Measurements from ENCODE around the gene SCYGR6.

GRCh38 chr2:227724394-227725039 is at the start of gene SCYGR6:
- TF ChIP-seq, protein P1, sequence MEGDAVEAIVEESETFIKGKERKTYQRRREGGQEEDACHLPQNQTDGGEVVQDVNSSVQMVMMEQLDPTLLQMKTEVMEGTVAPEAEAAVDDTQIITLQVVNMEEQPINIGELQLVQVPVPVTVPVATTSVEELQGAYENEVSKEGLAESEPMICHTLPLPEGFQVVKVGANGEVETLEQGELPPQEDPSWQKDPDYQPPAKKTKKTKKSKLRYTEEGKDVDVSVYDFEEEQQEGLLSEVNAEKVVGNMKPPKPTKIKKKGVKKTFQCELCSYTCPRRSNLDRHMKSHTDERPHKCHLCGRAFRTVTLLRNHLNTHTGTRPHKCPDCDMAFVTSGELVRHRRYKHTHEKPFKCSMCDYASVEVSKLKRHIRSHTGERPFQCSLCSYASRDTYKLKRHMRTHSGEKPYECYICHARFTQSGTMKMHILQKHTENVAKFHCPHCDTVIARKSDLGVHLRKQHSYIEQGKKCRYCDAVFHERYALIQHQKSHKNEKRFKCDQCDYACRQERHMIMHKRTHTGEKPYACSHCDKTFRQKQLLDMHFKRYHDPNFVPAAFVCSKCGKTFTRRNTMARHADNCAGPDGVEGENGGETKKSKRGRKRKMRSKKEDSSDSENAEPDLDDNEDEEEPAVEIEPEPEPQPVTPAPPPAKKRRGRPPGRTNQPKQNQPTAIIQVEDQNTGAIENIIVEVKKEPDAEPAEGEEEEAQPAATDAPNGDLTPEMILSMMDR (tag by site-specific recombination; IDR thresholded peaks at IDR 0.05): no peak
- TF ChIP-seq ZNF510 (tag by site-specific recombination; IDR thresholded peaks at IDR 0.05; ENCODE audit: insufficient replicate concordance) (no peak), ZNF10 (tag by site-specific recombination; IDR thresholded peaks at IDR 0.05) (no peak), ZNF792 (tag by site-specific recombination; IDR thresholded peaks at IDR 0.05) (no peak), PBX3 (CRISPR knock-in tag; IDR thresholded peaks at IDR 0.05) (no peak)
- TF ChIP-seq, protein P2, sequence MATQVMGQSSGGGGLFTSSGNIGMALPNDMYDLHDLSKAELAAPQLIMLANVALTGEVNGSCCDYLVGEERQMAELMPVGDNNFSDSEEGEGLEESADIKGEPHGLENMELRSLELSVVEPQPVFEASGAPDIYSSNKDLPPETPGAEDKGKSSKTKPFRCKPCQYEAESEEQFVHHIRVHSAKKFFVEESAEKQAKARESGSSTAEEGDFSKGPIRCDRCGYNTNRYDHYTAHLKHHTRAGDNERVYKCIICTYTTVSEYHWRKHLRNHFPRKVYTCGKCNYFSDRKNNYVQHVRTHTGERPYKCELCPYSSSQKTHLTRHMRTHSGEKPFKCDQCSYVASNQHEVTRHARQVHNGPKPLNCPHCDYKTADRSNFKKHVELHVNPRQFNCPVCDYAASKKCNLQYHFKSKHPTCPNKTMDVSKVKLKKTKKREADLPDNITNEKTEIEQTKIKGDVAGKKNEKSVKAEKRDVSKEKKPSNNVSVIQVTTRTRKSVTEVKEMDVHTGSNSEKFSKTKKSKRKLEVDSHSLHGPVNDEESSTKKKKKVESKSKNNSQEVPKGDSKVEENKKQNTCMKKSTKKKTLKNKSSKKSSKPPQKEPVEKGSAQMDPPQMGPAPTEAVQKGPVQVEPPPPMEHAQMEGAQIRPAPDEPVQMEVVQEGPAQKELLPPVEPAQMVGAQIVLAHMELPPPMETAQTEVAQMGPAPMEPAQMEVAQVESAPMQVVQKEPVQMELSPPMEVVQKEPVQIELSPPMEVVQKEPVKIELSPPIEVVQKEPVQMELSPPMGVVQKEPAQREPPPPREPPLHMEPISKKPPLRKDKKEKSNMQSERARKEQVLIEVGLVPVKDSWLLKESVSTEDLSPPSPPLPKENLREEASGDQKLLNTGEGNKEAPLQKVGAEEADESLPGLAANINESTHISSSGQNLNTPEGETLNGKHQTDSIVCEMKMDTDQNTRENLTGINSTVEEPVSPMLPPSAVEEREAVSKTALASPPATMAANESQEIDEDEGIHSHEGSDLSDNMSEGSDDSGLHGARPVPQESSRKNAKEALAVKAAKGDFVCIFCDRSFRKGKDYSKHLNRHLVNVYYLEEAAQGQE (tag by site-specific recombination; IDR thresholded peaks at IDR 0.05): no peak
